Keratinocyte (primary cell): Measurements from ENCODE around the gene GLG1.

ENCODE experiments used
- CTCF ChIP-seq, 3 experiments: IDR thresholded peaks in 1 of 3; conservative IDR thresholded peaks in 1 of 3; optimal IDR thresholded peaks in 1 of 3; 2 replicates in 2 of 3; 3 replicates in 1 of 3; pipeline versions ENCODE3 to v1.5.1; 2011; ENCODE audit warnings: low read length in 3 of 3, mild to moderate bottlenecking in 3 of 3, moderate library complexity in 2 of 3, control low read depth in 1 of 3, inconsistent platforms in 1 of 3; ENCODE audit not compliant: insufficient read depth in 2 of 3; ENCODE audit errors: extremely low read depth in 1 of 3
- EZH2 ChIP-seq: IDR thresholded peaks from one replicate; pipeline ENCODE4 v1.6.1; 2012; ENCODE audit warnings: inconsistent platforms, mild to moderate bottlenecking, low read length, moderate library complexity

DNA sequence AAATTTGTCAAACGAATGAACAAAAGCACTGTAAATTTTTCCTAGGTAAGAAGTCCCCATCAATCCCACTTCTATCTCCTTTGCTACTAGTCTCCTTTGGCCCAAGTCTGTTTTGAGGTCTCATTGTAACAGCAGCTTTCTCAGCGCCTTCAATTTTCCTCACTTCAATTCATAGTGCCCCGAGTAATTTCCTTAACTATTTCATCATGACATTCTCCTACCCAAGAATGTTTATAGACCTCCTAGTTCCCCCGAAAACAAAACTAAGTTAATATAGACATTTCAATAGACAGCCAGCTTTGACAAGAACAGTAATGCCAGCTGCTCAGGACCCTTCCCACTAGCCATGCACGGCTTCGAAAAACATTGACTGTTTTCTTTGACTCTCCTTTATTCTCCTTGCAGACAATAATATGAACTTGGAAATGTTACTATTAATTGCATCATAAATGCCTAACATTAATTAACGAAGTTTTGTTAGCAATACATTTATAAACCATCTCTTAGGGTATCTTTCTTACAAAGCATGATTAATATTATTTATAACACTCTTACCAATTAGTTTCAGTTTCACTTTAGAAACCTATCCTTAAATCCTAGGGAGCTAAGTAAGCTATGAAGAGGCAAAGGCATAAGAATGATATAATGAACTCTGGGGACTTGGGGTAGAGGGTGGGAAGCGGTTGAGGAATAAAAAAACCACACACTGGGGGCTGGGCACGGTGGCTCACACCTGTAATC, 22.8 kb downstream of the GLG1 start:
- TF ChIP-seq CTCF (optimal IDR thresholded peaks at IDR 0.05 in 1 of 3, IDR thresholded peaks at IDR 0.05 in 1 of 3, conservative IDR thresholded peaks at IDR 0.05 in 1 of 3; ENCODE audit: extremely low read depth in 1 of 3, insufficient read depth in 2 of 3, low read length in 3 of 3): no peak
- TF ChIP-seq EZH2: no peak
